HepG2 (cell line): ENCODE data around the gene PTGER4. TPM values are rescaled to one million over a fixed set of nuclear protein-coding genes. Genes with fewer than 3 reads are reported as not detected.

Experiments used
- ATAC-seq: fragments of 200-7000 bp; cut with Tn5 transposase; 3 replicates; pipeline ENCODE4 v1.9.1; 2020; ENCODE audit warnings: mild to moderate bottlenecking, moderate library complexity
- BruUV-seq: library from RNA; stranded (reverse); fragments of 400-500 nt; replicated peaks from 2 replicates; lab custom pipeline; 2021; lab: Mats Ljungman, UMichigan
- CTCF ChIA-PET: fragments of 300-600 bp; formaldehyde crosslinking; extraction: SDS; loops from one replicate; lab custom pipeline; 2021; ENCODE audit warnings: low total read pairs, inconsistent platforms, low intra/inter-chr PET ratio; lab: Yijun Ruan, JAX
- POLR2A ChIA-PET: fragments of 350-600 bp; sonication (Branson Sonifier 250); formaldehyde crosslinking; loops from one replicate; lab custom pipeline; 2020; ENCODE audit warnings: antibody characterized with exemption, inconsistent platforms; lab: Yijun Ruan, JAX
- DNase-seq: peaks from one replicate; pipeline ENCODE4 v3.0.0-alpha.2; 2015; ENCODE audit warnings: low spot score
- FAIRE-seq: peaks from 3 replicates; lab custom pipeline; 2011; peaks lifted over from hg19 to GRCh38; lab: Jason Lieb, UNC
- H2AFZ ChIP-seq: one replicate; pipeline ENCODE4 v1.6.1; 2011; ENCODE audit warnings: low read length, inconsistent platforms
- H3K27ac ChIP-seq: fragments of 300-600 bp; 3 replicates; pipeline ENCODE4 v1.8.0; 2011; ENCODE audit warnings: mixed run types, mild to moderate bottlenecking, mixed read lengths, low read length, inconsistent platforms; ENCODE audit not compliant: insufficient read depth; ENCODE audit errors: extremely low read length
- H3K27me3 ChIP-seq, 2 experiments: fragments of 200-600 bp in 1 of 2; 2 replicates in 1 of 2; 3 replicates in 1 of 2; pipeline versions ENCODE4 v1.6.0 to v1.8.0; 2011; ENCODE audit warnings: low read length in 2 of 2, mild to moderate bottlenecking in 2 of 2, moderate library complexity in 2 of 2, inconsistent platforms in 1 of 2; ENCODE audit not compliant: insufficient read depth in 2 of 2, control insufficient read depth in 1 of 2
- H3K36me3 ChIP-seq, 2 experiments: fragments of 200-600 bp in 1 of 2; replicated peaks in 1 of 2; 2 replicates in 1 of 2; 3 replicates in 1 of 2; pipeline versions ENCODE4 v1.5.1 to v1.8.0; 2011; ENCODE audit warnings: low read length in 2 of 2, inconsistent platforms in 1 of 2; ENCODE audit not compliant: insufficient read depth in 2 of 2, control insufficient read depth in 1 of 2
- H3K4me1 ChIP-seq: 2 replicates; pipeline ENCODE4 v1.5.1; 2012; ENCODE audit warnings: low read length, inconsistent platforms; ENCODE audit not compliant: insufficient read depth
- H3K4me2 ChIP-seq: 2 replicates; pipeline ENCODE4 v1.6.0; 2011; ENCODE audit warnings: low read depth, low read length, inconsistent platforms
- H3K4me3 ChIP-seq, 3 experiments: fragments of 200-600 bp in 1 of 3; sonication (generic), shearing (Covaris generic) in 1 of 3; replicated peaks in 1 of 3; 2 replicates each; pipeline ENCODE4 v1.5.1; 2011 to 2016; ENCODE audit warnings: low read length in 3 of 3, inconsistent platforms in 2 of 3, low read depth in 2 of 3, mild to moderate bottlenecking in 2 of 3, control low read depth in 1 of 3, mixed read lengths in 1 of 3; ENCODE audit not compliant: insufficient read depth in 1 of 3
- H3K79me2 ChIP-seq: one replicate; pipeline ENCODE4 v1.6.1; 2011; ENCODE audit warnings: low read length, inconsistent platforms; ENCODE audit not compliant: insufficient read depth
- H3K9ac ChIP-seq: 2 replicates; pipeline ENCODE4 v1.6.0; 2011; ENCODE audit warnings: mild to moderate bottlenecking, low read depth, low read length, inconsistent platforms; ENCODE audit not compliant: insufficient read depth
- H3K9me3 ChIP-seq: 2 replicates; pipeline ENCODE4 v1.5.1; 2012; ENCODE audit warnings: mild to moderate bottlenecking, low read length
- H4K20me1 ChIP-seq: 2 replicates; pipeline ENCODE4 v1.6.0; 2011; ENCODE audit warnings: inconsistent platforms, mild to moderate bottlenecking, low read length, moderate library complexity; ENCODE audit not compliant: insufficient read depth
- ARID2 ChIP-seq: sonication (generic); formaldehyde crosslinking; IDR thresholded peaks from 2 replicates; pipeline ENCODE4 v1.8.1; 2022; ENCODE audit warnings: mild to moderate bottlenecking, missing genetic modification reagents, borderline replicate concordance
- FOSL2 ChIP-seq: sonication (generic); formaldehyde crosslinking; IDR thresholded peaks from 2 replicates; pipeline ENCODE4 v1.4.0; 2020; ENCODE audit warnings: missing genetic modification reagents
- JUN ChIP-seq: sonication (generic); formaldehyde crosslinking; IDR thresholded peaks from 2 replicates; pipeline ENCODE4 v1.4.0; 2020; ENCODE audit warnings: mild to moderate bottlenecking, missing genetic modification reagents
- ZBTB7B ChIP-seq: sonication (generic); formaldehyde crosslinking; IDR thresholded peaks from 2 replicates; pipeline ENCODE4 v1.4.0; 2020; ENCODE audit warnings: missing genetic modification reagents
- ZNF530 ChIP-seq: sonication (generic); formaldehyde crosslinking; IDR thresholded peaks from 2 replicates; pipeline ENCODE4 v1.5.0; 2020; ENCODE audit warnings: low read depth, mild to moderate bottlenecking, missing genetic modification reagents
- ZNF543 ChIP-seq: sonication (generic); formaldehyde crosslinking; IDR thresholded peaks from 2 replicates; pipeline ENCODE4 v1.4.0; 2020; ENCODE audit warnings: mild to moderate bottlenecking, missing genetic modification reagents
- WGBS: methylation state at CpG from one replicate; pipeline ENCODE4 v1.1.6; 2017; ENCODE audit warnings: low lambda C conversion rate; 5-methylcytosine and 5-hydroxymethylcytosine counted together
- in situ Hi-C: cut with HindIII; loops from 2 replicates; pipeline ENCODE4 v1.10.0; 2017; ENCODE audit warnings: low pct_unique_long_range_greater_than_20kb; ENCODE audit not compliant: extremely low pct_ligation_motif_present
- intact Hi-C: fragments of 100-400 bp; cut with micrococcal nuclease; formaldehyde crosslinking; loops from one replicate; pipeline ENCODE4 v1.10.0; 2022; ENCODE audit not compliant: unreplicated experiment
- polyA plus RNA-seq, 8 experiments: library from polyadenylated mRNA; depleted of rRNA in 3 of 8; stranded (reverse) in 7 of 8; unstranded in 1 of 8; fragments of >200 nt; fragmentation: Illumina TruSeq in 4 of 8; extraction: Trizol in 4 of 8; gene quantifications; 2 replicates each; pipeline versions ENCODE4 v1.2.1 to v1.2.3, GENCODE V29; 2011 to 2016; ENCODE audit warnings: low read depth in 4 of 8, missing spikeins in 1 of 8, mixed read lengths in 1 of 8; ENCODE audit not compliant: insufficient read depth in 1 of 8
- total RNA-seq, 5 experiments: library from RNA; depleted of rRNA; stranded (reverse); fragments of >200 nt; fragmentation: Illumina TruSeq; extraction: Trizol; gene quantifications; 2 replicates each; pipeline ENCODE4 v1.2.3, GENCODE V29; 2016; ENCODE audit warnings: low read depth in 1 of 5
- TF ChIP-seq, protein P1 (sequence below): conservative IDR thresholded peaks from 2 replicates; pipeline ENCODE4 v1.6.1; 2018; ENCODE audit warnings: missing genetic modification reagents
- TF ChIP-seq, protein P2 (sequence below): sonication (generic); formaldehyde crosslinking; IDR thresholded peaks from 2 replicates; pipeline ENCODE4 v1.4.0; 2020; ENCODE audit warnings: mild to moderate bottlenecking, missing genetic modification reagents
- TF ChIP-seq, protein P3 (sequence below): sonication (generic); formaldehyde crosslinking; IDR thresholded peaks from 2 replicates; pipeline ENCODE4 v1.8.0; 2022; ENCODE audit warnings: mild to moderate bottlenecking, missing genetic modification reagents
- TF ChIP-seq, protein P4 (sequence below): sonication (generic); formaldehyde crosslinking; IDR thresholded peaks from 2 replicates; pipeline ENCODE4 v1.9.0; 2021; ENCODE audit warnings: missing genetic modification reagents, mild to moderate bottlenecking, borderline replicate concordance
- TF ChIP-seq, protein P5 (sequence below): fragments of 450-650 bp; IDR thresholded peaks from 2 replicates; pipeline ENCODE4 v1.6.1; 2016

The PTGER4 gene
- total and polyA plus RNA-seq, 2 of the 13 experiments (the other 11 are each of a cell fraction or from before 2014, with no cell fraction given): 0.01 to 0.11 TPM

DNA sequence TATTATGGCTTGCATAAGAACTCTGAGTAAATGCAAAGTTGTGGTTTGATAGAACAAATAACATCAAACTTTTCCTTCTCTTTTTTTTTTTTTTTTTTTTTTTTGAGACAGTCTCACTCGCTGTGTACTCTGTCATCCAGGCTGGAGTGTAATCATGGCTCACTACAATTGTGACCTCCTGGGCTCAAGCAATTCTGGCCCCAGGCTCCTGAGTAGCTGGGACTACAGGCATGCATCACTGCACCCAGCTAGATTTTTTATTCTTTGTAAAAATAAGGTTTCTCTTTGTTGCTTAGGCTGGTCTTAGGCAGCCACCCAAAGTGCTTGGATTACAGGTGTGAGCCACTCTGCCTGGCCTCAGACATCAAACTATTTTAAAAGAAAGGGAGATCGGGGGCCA lies 19.0 kb upstream of the PTGER4 start:
- Histone ChIP-seq H3K27ac (no peak overlapping the region), H3K4me2 (no peak overlapping the region), H3K9me3 (no peaks in the 10 kb centered on the region), H3K79me2 (no peaks in the 10 kb centered on the region), H4K20me1 (no peaks in the 10 kb centered on the region), H3K36me3 (no peaks in the 10 kb centered on the region), H3K4me1 (no peaks in the 10 kb centered on the region), H3K27me3 (no peaks in the 10 kb centered on the region; a peak in 1 of 5 replicates), H2AFZ (no peak overlapping the region), H3K4me3 (no peak overlapping the region), H3K9ac (no peak overlapping the region)
- ChIA-PET CTCF (no interaction called here), POLR2A (no interaction called here)
- TF ChIP-seq FOSL2 (CRISPR knock-in tag): no peak
- no peak for TF ChIP-seq ZNF530 (CRISPR knock-in tag)
- no peak for TF ChIP-seq ARID2 (CRISPR knock-in tag)
- TF ChIP-seq, protein P1, sequence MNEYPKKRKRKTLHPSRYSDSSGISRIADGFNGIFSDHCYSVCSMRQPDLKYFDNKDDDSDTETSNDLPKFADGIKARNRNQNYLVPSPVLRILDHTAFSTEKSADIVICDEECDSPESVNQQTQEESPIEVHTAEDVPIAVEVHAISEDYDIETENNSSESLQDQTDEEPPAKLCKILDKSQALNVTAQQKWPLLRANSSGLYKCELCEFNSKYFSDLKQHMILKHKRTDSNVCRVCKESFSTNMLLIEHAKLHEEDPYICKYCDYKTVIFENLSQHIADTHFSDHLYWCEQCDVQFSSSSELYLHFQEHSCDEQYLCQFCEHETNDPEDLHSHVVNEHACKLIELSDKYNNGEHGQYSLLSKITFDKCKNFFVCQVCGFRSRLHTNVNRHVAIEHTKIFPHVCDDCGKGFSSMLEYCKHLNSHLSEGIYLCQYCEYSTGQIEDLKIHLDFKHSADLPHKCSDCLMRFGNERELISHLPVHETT (CRISPR knock-in tag): no peak
- TF ChIP-seq, protein P2, sequence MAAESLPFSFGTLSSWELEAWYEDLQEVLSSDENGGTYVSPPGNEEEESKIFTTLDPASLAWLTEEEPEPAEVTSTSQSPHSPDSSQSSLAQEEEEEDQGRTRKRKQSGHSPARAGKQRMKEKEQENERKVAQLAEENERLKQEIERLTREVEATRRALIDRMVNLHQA (CRISPR knock-in tag): no peak
- no peak for TF ChIP-seq ZNF543
- TF ChIP-seq, protein P3, sequence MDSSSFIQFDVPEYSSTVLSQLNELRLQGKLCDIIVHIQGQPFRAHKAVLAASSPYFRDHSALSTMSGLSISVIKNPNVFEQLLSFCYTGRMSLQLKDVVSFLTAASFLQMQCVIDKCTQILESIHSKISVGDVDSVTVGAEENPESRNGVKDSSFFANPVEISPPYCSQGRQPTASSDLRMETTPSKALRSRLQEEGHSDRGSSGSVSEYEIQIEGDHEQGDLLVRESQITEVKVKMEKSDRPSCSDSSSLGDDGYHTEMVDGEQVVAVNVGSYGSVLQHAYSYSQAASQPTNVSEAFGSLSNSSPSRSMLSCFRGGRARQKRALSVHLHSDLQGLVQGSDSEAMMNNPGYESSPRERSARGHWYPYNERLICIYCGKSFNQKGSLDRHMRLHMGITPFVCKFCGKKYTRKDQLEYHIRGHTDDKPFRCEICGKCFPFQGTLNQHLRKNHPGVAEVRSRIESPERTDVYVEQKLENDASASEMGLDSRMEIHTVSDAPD (CRISPR knock-in tag): no peak
- no peak for TF ChIP-seq ZBTB7B (CRISPR knock-in tag)
- TF ChIP-seq, protein P4, sequence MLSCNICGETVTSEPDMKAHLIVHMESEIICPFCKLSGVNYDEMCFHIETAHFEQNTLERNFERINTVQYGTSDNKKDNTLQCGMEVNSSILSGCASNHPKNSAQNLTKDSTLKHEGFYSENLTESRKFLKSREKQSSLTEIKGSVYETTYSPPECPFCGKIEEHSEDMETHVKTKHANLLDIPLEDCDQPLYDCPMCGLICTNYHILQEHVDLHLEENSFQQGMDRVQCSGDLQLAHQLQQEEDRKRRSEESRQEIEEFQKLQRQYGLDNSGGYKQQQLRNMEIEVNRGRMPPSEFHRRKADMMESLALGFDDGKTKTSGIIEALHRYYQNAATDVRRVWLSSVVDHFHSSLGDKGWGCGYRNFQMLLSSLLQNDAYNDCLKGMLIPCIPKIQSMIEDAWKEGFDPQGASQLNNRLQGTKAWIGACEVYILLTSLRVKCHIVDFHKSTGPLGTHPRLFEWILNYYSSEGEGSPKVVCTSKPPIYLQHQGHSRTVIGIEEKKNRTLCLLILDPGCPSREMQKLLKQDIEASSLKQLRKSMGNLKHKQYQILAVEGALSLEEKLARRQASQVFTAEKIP (CRISPR knock-in tag): no peak
- TF ChIP-seq, protein P5, sequence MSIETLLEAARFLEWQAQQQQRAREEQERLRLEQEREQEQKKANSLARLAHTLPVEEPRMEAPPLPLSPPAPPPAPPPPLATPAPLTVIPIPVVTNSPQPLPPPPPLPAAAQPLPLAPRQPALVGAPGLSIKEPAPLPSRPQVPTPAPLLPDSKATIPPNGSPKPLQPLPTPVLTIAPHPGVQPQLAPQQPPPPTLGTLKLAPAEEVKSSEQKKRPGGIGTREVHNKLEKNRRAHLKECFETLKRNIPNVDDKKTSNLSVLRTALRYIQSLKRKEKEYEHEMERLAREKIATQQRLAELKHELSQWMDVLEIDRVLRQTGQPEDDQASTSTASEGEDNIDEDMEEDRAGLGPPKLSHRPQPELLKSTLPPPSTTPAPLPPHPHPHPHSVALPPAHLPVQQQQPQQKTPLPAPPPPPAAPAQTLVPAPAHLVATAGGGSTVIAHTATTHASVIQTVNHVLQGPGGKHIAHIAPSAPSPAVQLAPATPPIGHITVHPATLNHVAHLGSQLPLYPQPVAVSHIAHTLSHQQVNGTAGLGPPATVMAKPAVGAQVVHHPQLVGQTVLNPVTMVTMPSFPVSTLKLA: no peak
- TF ChIP-seq JUN (CRISPR knock-in tag): no peak
- intact Hi-C loops: no loop called here
- in situ Hi-C loops: no loop called here
- DNase-seq: no peak
- ATAC-seq: no peak
- BruUV-seq: no TSS peak
- WGBS: 3% methylated on average over 2 of the region's 2 CpGs
- FAIRE-seq: no peak
